Measurements from ENCODE around the gene TMEM132C.

Gene TMEM132C

GRCh38 chr12:128662101-128662500 lies 395.1 kb downstream of the TMEM132C start:
- no peak for TF ChIP-seq CTCF (IDR thresholded peaks at IDR 0.05; ENCODE audit: borderline replicate concordance, insufficient read depth, low read depth, low read length)
- no peak overlapping the region for H3K4me3 ChIP-seq (ENCODE audit: low read depth, low read length)

DNA sequence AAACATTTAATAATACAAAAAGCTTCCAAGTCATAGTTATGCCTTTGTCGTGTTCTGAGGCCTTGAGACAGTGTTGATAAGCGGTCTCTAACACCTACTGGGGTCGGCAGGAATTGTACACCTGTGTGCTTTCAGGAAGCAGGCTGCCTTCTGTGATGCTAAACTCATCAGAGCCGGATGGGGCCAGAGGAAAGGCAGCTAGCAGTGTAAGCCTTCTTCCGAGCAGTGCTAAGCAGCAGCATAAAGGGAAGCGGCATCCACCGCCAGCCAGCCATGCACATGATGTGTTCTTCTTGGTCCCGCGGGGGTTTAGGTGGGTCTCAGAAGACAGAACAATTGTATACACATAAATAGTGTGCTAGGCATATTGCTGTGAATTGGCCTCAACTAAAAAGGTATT lies 397.5 kb downstream of the TMEM132C start:
- no peak for TF ChIP-seq CTCF (IDR thresholded peaks at IDR 0.05; ENCODE audit: borderline replicate concordance, insufficient read depth, low read depth, low read length)

DNA sequence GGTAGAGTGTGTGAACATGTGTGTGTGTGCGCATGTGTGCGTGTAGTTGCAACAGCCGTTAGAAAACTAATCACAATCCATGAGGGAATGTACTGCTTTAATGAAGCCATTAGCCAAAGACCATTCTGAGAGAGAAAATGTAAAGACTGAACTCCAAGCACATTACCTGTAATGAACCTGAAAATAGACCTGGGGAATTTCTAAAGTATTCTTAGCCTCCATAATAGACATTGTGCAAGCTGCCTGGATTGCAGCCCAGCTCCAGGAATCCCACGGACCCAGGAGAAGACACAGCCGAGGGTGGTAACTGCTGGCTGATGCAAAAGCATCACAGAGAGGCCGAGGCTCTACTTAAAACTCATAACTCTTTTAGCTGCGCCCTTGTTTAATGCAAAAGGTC lies 400.2 kb downstream of the TMEM132C start:
- TF ChIP-seq CTCF (IDR thresholded peaks at IDR 0.05; ENCODE audit: borderline replicate concordance, insufficient read depth, low read depth, low read length) = no peak
- no peak overlapping the region for H3K4me3 ChIP-seq (ENCODE audit: low read depth, low read length)

More for the DNA sequence above, 397.5 kb downstream of the TMEM132C start:
- no peak overlapping the region for H3K4me3 ChIP-seq (ENCODE audit: low read depth, low read length)

DNA sequence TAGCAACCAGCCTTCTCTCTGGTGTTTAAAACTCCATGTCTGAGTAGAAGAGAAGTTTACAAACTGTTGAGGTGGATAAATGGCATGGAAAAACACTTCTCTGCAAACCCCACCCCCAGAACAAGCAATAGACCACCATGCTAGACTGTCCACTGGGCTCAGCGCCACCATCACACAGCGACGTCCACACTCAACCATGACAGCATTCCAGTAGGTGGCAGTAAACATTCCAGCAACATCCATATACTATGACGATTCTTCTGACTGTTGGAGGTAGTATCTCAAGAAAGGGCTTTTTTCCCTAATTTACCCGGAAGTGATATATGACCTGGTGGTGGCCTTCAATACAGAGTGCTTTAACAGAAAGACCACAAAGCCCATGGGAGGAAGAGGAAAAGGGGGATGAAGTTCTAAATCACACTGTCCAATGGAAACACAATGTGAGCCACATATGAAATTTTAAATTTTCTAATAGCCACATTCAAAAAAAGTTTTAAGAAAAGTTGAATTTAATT lies 404.6 kb downstream of the TMEM132C start:
- TF ChIP-seq CTCF (IDR thresholded peaks at IDR 0.05; ENCODE audit: borderline replicate concordance, insufficient read depth, low read depth, low read length) = no peak
- no peak overlapping the region for H3K4me3 ChIP-seq (ENCODE audit: low read depth, low read length)

DNA sequence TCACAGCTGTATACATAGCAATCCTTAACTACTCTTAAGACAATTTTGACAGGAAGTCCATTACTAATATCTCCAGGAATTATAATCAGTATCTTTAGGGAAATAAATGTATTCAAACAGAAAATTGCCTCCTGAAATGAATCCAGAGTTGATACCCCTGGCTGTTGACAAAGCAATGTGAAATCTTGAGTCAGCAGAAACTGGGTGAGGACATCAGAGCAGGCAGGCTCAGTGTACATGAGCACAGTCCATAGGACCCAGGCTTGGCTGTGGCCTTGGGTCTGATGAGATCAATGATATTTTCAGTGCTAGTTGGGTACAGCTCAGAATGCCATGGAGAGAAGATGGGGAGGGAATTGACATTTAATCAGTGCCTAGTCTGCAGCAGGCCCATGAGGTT lies 405.5 kb downstream of the TMEM132C start:
- H3K4me3 ChIP-seq (ENCODE audit: low read depth, low read length) = no peak overlapping the region
- TF ChIP-seq CTCF (IDR thresholded peaks at IDR 0.05; ENCODE audit: borderline replicate concordance, insufficient read depth, low read depth, low read length) = no peak

DNA sequence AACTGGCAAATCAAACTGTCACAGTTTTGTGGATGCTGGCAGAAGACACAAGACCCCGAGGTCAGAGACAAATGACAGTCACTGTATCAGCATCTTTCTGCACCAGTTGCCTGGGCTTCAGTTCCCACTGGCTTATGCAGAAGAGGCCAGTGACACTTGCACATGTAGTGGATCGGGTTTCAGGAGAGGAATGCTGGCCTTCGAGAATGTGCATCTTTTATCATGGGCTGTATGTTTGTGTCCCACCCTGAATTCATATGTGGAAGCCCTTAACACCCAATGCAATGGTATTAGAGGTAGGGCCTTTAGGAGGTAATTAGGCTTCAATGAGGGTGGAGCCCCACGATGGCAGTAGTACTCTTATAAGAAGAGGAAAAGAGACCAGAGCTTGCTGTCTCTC lies 405.9 kb downstream of the TMEM132C start:
- no peak for TF ChIP-seq CTCF (IDR thresholded peaks at IDR 0.05; ENCODE audit: borderline replicate concordance, insufficient read depth, low read depth, low read length)
- no peak overlapping the region for H3K4me3 ChIP-seq (ENCODE audit: low read depth, low read length)

DNA sequence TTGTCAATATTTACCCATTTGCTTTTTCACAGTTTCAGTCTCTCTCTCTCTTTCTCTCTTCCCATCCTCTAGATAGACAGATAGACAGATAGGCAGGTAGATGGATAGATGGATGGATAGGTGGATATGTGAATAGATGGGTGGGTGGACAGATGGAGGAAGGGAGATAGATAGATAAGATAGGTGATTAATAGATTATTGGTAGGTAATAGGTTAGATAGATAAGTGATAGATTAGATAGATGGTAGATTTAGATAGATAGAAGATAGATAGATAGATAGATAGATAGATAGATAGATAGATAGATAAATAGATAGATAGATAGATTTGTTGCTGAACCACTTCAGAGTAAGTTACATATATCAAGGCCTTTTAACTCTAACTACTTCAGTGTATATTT lies 408.6 kb downstream of the TMEM132C start:
- TF ChIP-seq CTCF (IDR thresholded peaks at IDR 0.05; ENCODE audit: borderline replicate concordance, insufficient read depth, low read depth, low read length) = no peak
- no peak overlapping the region for H3K4me3 ChIP-seq (ENCODE audit: low read depth, low read length)
